OCI-LY1 (cell line): ENCODE results near the gene RBPJL.

Experiments
- H2AFZ ChIP-seq: fragments of 200-600 bp; sonication (generic), shearing (Covaris generic); 2 replicates; pipeline ENCODE4 v1.6.0; 2014; ENCODE audit warnings: antibody characterized with exemption, mild to moderate bottlenecking, low read length
- H3F3A ChIP-seq: fragments of 200-600 bp; sonication (generic), shearing (Covaris generic); 2 replicates; pipeline ENCODE4 v1.6.0; 2014; ENCODE audit warnings: mild to moderate bottlenecking, antibody characterized with exemption, low read length, moderate library complexity; ENCODE audit not compliant: insufficient read depth
- H3K27ac ChIP-seq: fragments of 200-600 bp; sonication (generic); 2 replicates; pipeline ENCODE4 v1.5.1; 2014; ENCODE audit warnings: low read length, mixed run types, mild to moderate bottlenecking, low read depth; ENCODE audit not compliant: poor library complexity, severe bottlenecking
- H3K27me3 ChIP-seq: fragments of 200-600 bp; sonication (generic); 2 replicates; pipeline ENCODE4 v1.6.0; 2014; ENCODE audit warnings: antibody characterized with exemption, mild to moderate bottlenecking, low read length, moderate library complexity; ENCODE audit not compliant: insufficient read depth
- H3K36me3 ChIP-seq: fragments of 200-600 bp; sonication (generic); 2 replicates; pipeline ENCODE4 v1.6.1; 2014; ENCODE audit warnings: mild to moderate bottlenecking, antibody characterized with exemption, low read length, moderate library complexity, mixed read lengths; ENCODE audit not compliant: insufficient read depth
- H3K4me1 ChIP-seq: fragments of 200-600 bp; sonication (generic); 2 replicates; pipeline ENCODE4 v1.5.1; 2014; ENCODE audit warnings: mild to moderate bottlenecking, low read length, moderate library complexity; ENCODE audit not compliant: insufficient read depth, severe bottlenecking
- H3K4me2 ChIP-seq: fragments of 200-600 bp; sonication (generic), shearing (Covaris generic); 2 replicates; pipeline ENCODE4 v1.6.1; 2014; ENCODE audit warnings: low read length
- H3K4me3 ChIP-seq: fragments of 200-600 bp; sonication (generic); 2 replicates; pipeline ENCODE4 v1.5.1; 2014; ENCODE audit warnings: low read length, low read depth, mild to moderate bottlenecking, mixed read lengths; ENCODE audit not compliant: poor library complexity, severe bottlenecking
- H3K79me2 ChIP-seq: fragments of 200-600 bp; shearing (Covaris generic); 2 replicates; pipeline ENCODE4 v1.6.1; 2016; ENCODE audit warnings: mixed run types, low read length, mixed read lengths; ENCODE audit not compliant: insufficient read depth
- H3K9ac ChIP-seq: fragments of 200-600 bp; sonication (generic), shearing (Covaris generic); 2 replicates; pipeline ENCODE4 v1.6.1; 2014; ENCODE audit warnings: mild to moderate bottlenecking, low read length, mixed read lengths
- H3K9me2 ChIP-seq: fragments of 200-600 bp; sonication (generic), shearing (Covaris generic); 2 replicates; pipeline ENCODE4 v1.6.1; 2014; ENCODE audit warnings: low read depth, mild to moderate bottlenecking, low read length, mixed read lengths
- H3K9me3 ChIP-seq: fragments of 200-600 bp; shearing (Covaris generic); 2 replicates; pipeline ENCODE4 v1.6.1; 2014; ENCODE audit warnings: low read length, mixed read lengths
- H4K20me1 ChIP-seq: fragments of 200-600 bp; sonication (generic), shearing (Covaris generic); 2 replicates; pipeline ENCODE4 v1.6.0; 2016; ENCODE audit warnings: mild to moderate bottlenecking, low read length; ENCODE audit not compliant: insufficient read depth
- CTCF ChIP-seq: fragments of 200-600 bp; sonication (generic), shearing (Covaris generic); IDR thresholded peaks from 2 replicates; pipeline ENCODE4 v1.5.1; 2017; ENCODE audit warnings: mild to moderate bottlenecking, antibody characterized with exemption, low read length, moderate library complexity, mixed read lengths
- EZH2 ChIP-seq: fragments of 200-600 bp; sonication (generic), shearing (Covaris generic); IDR thresholded peaks from 2 replicates; pipeline ENCODE4 v1.8.0; 2017; ENCODE audit warnings: borderline replicate concordance, mixed run types, mild to moderate bottlenecking, antibody characterized with exemption, low read length, moderate library complexity, mixed read lengths

The RBPJL gene

GRCh38 chr20:45346851-45347250 is 40.2 kb downstream of the RBPJL start:
- TF ChIP-seq CTCF: no peak
- no peak for TF ChIP-seq EZH2
- no peak overlapping the region for H2AFZ ChIP-seq
- no peak overlapping the region for H3K4me3 ChIP-seq
- no peaks in the 10 kb centered on the region for H3K9me3 ChIP-seq
- H3K27me3 ChIP-seq: peaks cover 15% of the 10 kb centered on the region
- H3K4me1 ChIP-seq: no peaks in the 10 kb centered on the region
- H3K36me3 ChIP-seq: no peaks in the 10 kb centered on the region
- H3K27ac ChIP-seq: no peak overlapping the region
- H3K9ac ChIP-seq: no peak overlapping the region
- H3K4me2 ChIP-seq: no peak overlapping the region
- no peaks in the 10 kb centered on the region for H3K79me2 ChIP-seq
- no peaks in the 10 kb centered on the region for H3K9me2 ChIP-seq
- H3F3A ChIP-seq: no peaks in the 10 kb centered on the region
- no peaks in the 10 kb centered on the region for H4K20me1 ChIP-seq

DNA sequence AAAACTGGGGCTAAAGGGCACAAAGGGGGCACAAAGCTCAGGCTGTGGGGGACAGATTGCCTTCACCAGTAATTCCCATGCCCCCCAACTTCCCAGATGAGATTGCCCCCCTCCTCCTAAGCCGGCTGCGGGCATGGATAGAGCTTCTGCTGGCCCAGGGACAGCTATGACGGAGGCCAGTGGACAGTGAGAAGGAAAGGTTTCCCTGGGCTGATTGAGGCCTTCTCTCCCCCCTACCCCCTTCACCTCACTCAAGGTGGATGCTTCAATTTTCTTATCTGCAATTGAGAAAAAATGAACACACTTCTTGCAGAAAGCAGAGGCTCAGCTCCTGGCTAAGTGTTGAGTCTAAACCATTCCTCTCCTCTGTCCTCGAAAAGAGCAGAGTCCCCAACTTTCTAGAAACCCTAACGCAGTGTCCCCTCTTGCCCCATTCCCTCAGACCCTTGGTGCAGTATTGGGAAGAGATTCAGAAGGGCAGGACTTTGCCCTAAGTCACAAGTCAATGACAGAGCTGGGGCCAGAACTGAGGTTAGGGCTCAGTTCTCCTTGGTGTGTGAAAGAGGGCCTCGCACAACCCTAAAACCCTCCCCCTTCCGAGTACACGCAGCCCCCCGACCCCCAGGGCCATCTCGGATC is 40.8 kb downstream of the RBPJL start:
- no peak overlapping the region for H3K4me3 ChIP-seq
- no peak overlapping the region for H3K9ac ChIP-seq
- H3K4me2 ChIP-seq: no peak overlapping the region
- no peak overlapping the region for H2AFZ ChIP-seq
- H3K36me3 ChIP-seq: no peaks in the 10 kb centered on the region
- no peaks in the 10 kb centered on the region for H3K4me1 ChIP-seq
- H3K27me3 ChIP-seq: peaks cover 15% of the 10 kb centered on the region
- H3K79me2 ChIP-seq: no peaks in the 10 kb centered on the region
- H3F3A ChIP-seq: no peaks in the 10 kb centered on the region
- no peaks in the 10 kb centered on the region for H3K9me2 ChIP-seq
- no peaks in the 10 kb centered on the region for H4K20me1 ChIP-seq
- H3K9me3 ChIP-seq: no peaks in the 10 kb centered on the region
- H3K27ac ChIP-seq: no peak overlapping the region
- TF ChIP-seq EZH2 (no peak), CTCF (no peak)

- Histone ChIP-seq H3K27ac (no peak within 1 kb of the TSS), H3K4me1 (no peaks in the 10 kb centered on the region), H4K20me1 (no peaks in the 10 kb centered on the region), H3K79me2 (no peaks in the 10 kb centered on the region), H3K9me2 (no peaks in the 10 kb centered on the region), H3K36me3 (no peaks in the 10 kb centered on the region), H3K27me3 (peaks cover 9% of the 10 kb centered on the region), H3K4me2 (no peak within 1 kb of the TSS), H3K9ac (no peak within 1 kb of the TSS), H3F3A (no peaks in the 10 kb centered on the region), H3K4me3 (no peak within 1 kb of the TSS), H3K9me3 (no peaks in the 10 kb centered on the region), H2AFZ (no peak within 1 kb of the TSS)
- TF ChIP-seq EZH2 (no peak), CTCF (no peak)
These were observed 41.5 kb downstream of the RBPJL start, which contains the start of gene SDC4 for GRCh38 chr20:45347936-45348778. SDC4 (minus strand) TSS chr20:45348424; CDS start chr20:45348384, 40 bp downstream.
